CD14-positive monocyte (primary cell): Measurements from ENCODE around the gene INHA. TPM values are rescaled to one million over a fixed set of nuclear protein-coding genes. Genes with fewer than 3 reads are reported as not detected.

ENCODE experiments used
- DNase-seq, 3 donors: peaks; one replicate each; pipeline ENCODE4 v3.0.0-alpha.2; 2011 to 2022
- H2AFZ ChIP-seq: 2 replicates; pipeline ENCODE4 v1.6.0; 2012; ENCODE audit warnings: mild to moderate bottlenecking, low read depth, low read length, inconsistent platforms; ENCODE audit not compliant: insufficient read depth, poor library complexity, severe bottlenecking
- H3K27ac ChIP-seq, 2 donors: 1 replicate in 1 of 2; 2 replicates in 1 of 2; pipeline ENCODE4 v1.5.1; 2012 to 2013; ENCODE audit warnings: low read length in 2 of 2, control low read depth in 1 of 2, inconsistent platforms in 1 of 2, low read depth in 1 of 2, mild to moderate bottlenecking in 1 of 2
- H3K27me3 ChIP-seq, 2 donors: one replicate each; pipeline versions ENCODE4 v1.6.0 to v1.6.1; 2011 to 2013; ENCODE audit warnings: low read length in 2 of 2; ENCODE audit not compliant: control insufficient read depth in 2 of 2, insufficient read depth in 2 of 2
- H3K36me3 ChIP-seq, 2 donors: replicated peaks in 1 of 2; 1 replicate in 1 of 2; 2 replicates in 1 of 2; pipeline versions ENCODE4 v1.5.1 to v1.6.1; 2012 to 2013; ENCODE audit warnings: low read length in 2 of 2, control low read depth in 1 of 2, inconsistent platforms in 1 of 2, mild to moderate bottlenecking in 1 of 2; ENCODE audit not compliant: insufficient read depth in 2 of 2, control insufficient read depth in 1 of 2
- H3K4me1 ChIP-seq, 2 donors: 1 replicate in 1 of 2; 2 replicates in 1 of 2; pipeline versions ENCODE4 v1.5.1 to v1.6.1; 2012 to 2013; ENCODE audit warnings: low read length in 2 of 2, control low read depth in 1 of 2, inconsistent platforms in 1 of 2, mild to moderate bottlenecking in 1 of 2, moderate library complexity in 1 of 2; ENCODE audit not compliant: insufficient read depth in 2 of 2, control insufficient read depth in 1 of 2
- H3K4me2 ChIP-seq: replicated peaks from 2 replicates; pipeline ENCODE3; 2012; ENCODE audit warnings: low read length, moderate library complexity, mild to moderate bottlenecking; ENCODE audit not compliant: poor library complexity, severe bottlenecking; ENCODE audit errors: extremely low read depth
- H3K4me3 ChIP-seq, 3 experiments: fragments of 200-600 bp in 1 of 3; sonication (generic) in 1 of 3; replicated peaks in 1 of 3; 1 replicate in 2 of 3; 2 replicates in 1 of 3; pipeline ENCODE4 v1.5.1; 2011 to 2013; ENCODE audit warnings: low read length in 3 of 3, mild to moderate bottlenecking in 3 of 3, control low read depth in 2 of 3, low read depth in 2 of 3, inconsistent platforms in 1 of 3, moderate library complexity in 1 of 3
- H3K79me2 ChIP-seq: 2 replicates; pipeline ENCODE4 v1.6.0; 2012; ENCODE audit warnings: mild to moderate bottlenecking, control low read depth, inconsistent platforms, low read length, moderate library complexity; ENCODE audit not compliant: insufficient read depth
- H3K9ac ChIP-seq: 2 replicates; pipeline ENCODE4 v1.6.0; 2017; ENCODE audit warnings: low read length, mild to moderate bottlenecking; ENCODE audit not compliant: insufficient read depth, poor library complexity, severe bottlenecking
- H3K9me3 ChIP-seq, 2 donors: replicated peaks in 1 of 2; 1 replicate in 1 of 2; 2 replicates in 1 of 2; pipeline versions ENCODE4 v1.5.1 to v1.6.1; 2012 to 2013; ENCODE audit warnings: low read length in 2 of 2, control low read depth in 1 of 2; ENCODE audit not compliant: control insufficient read depth in 1 of 2, insufficient read depth in 1 of 2
- H4K20me1 ChIP-seq: 2 replicates; pipeline ENCODE4 v1.6.0; 2012; ENCODE audit warnings: mild to moderate bottlenecking, low read length, control low read depth, moderate library complexity; ENCODE audit not compliant: insufficient read depth
- H3K27ac Mint-ChIP-seq, 7 donors: one replicate each; pipeline ENCODE4 v1.8.0; 2020; ENCODE audit warnings: mild to moderate bottlenecking in 7 of 7, mixed read lengths in 7 of 7, moderate library complexity in 6 of 7, inconsistent platforms in 2 of 7
- H3K27me3 Mint-ChIP-seq, 3 donors: one replicate each; pipeline ENCODE4 v1.8.0; 2021 to 2022; ENCODE audit warnings: low read depth in 3 of 3, mild to moderate bottlenecking in 3 of 3, mixed read lengths in 3 of 3, moderate library complexity in 3 of 3, inconsistent platforms in 1 of 3
- H3K36me3 Mint-ChIP-seq, 2 donors: one replicate each; pipeline ENCODE4 v1.8.0; 2020; ENCODE audit warnings: mixed read lengths in 2 of 2, inconsistent platforms in 1 of 2, mild to moderate bottlenecking in 1 of 2
- H3K4me1 Mint-ChIP-seq: one replicate; pipeline ENCODE4 v1.8.0; 2020; ENCODE audit warnings: mild to moderate bottlenecking, mixed read lengths
- H3K4me3 Mint-ChIP-seq, 2 donors: one replicate each; pipeline ENCODE4 v1.8.0; 2020; ENCODE audit warnings: mild to moderate bottlenecking in 2 of 2, mixed read lengths in 2 of 2, moderate library complexity in 1 of 2
- H3K9me3 Mint-ChIP-seq, 7 donors: one replicate each; pipeline ENCODE4 v1.8.0; 2020 to 2022; ENCODE audit warnings: mixed read lengths in 7 of 7, mild to moderate bottlenecking in 6 of 7, moderate library complexity in 6 of 7, inconsistent platforms in 2 of 7
- CTCF ChIP-seq: fragments of 200-600 bp; IDR thresholded peaks from one replicate; pipeline ENCODE4 v1.8.0; 2022; ENCODE audit warnings: antibody characterized with exemption, mild to moderate bottlenecking
- WGBS: methylation state at CpG from one replicate; pipeline ENCODE4 v1.1.5; 2013; ENCODE audit warnings: missing lambda C conversion rate; ENCODE audit not compliant: insufficient coverage; 5-methylcytosine and 5-hydroxymethylcytosine counted together
- intact Hi-C, 2 donors: fragments of 100-400 bp; cut with micrococcal nuclease; formaldehyde crosslinking; loops; one replicate each; pipeline versions ENCODE4 v1.15.0 to v1.15.1; 2023
- polyA plus RNA-seq, 3 donors: library from polyadenylated mRNA; depleted of rRNA in 1 of 3; unstranded in 2 of 3; stranded (reverse) in 1 of 3; fragments of 300-500 nt in 2 of 3; fragments of >200 nt in 1 of 3; fragmentation: Illumina TruSeq in 2 of 3; gene quantifications; 1 replicate in 2 of 3; 2 replicates in 1 of 3; pipeline ENCODE4 v1.2.3, GENCODE V29; 2012 to 2021

INHA gene
- polyA plus RNA-seq, 3 donors, result not detected

GRCh38 chr2:219543596-219544358 lies 28.3 kb upstream of the INHA start, which contains the start of the genes CHPF and TMEM198:
TSS of gene CHPF (minus strand) at chr2:219543809. CDS start at chr2:219543538, 271 bp downstream.
TSS of gene TMEM198 (plus strand) at chr2:219544028. CDS start at chr2:219544728, 700 bp downstream.
- peaks cover 38 to 63% (median 40%) of the 10 kb centered on the region in 3 donors for H3K27me3 Mint-ChIP-seq
- Histone ChIP-seq H3K4me2 (peak within 1 kb of the TSS; percentile 90), H2AFZ (peak within 1 kb of the TSS; percentile 76), H3K4me1 (peaks cover 21 to 27% of the 10 kb centered on the region in 2 donors), H3K9me3 (no peaks in the 10 kb centered on the region), H3K9ac (peak within 1 kb of the TSS; percentile 27), H3K27ac (no peak within 1 kb of the TSS), H3K4me3 (peak within 1 kb of the TSS; percentile 32 to 76 (median 56)), H3K27me3 (peaks cover 24 to 51% of the 10 kb centered on the region in 2 donors), H3K36me3 (no peaks in the 10 kb centered on the region), H3K79me2 (no peaks in the 10 kb centered on the region), H4K20me1 (no peaks in the 10 kb centered on the region)
- peaks cover 0 to 16% (median 2%) of the 10 kb centered on the region in 7 donors for H3K9me3 Mint-ChIP-seq
- H3K4me1 Mint-ChIP-seq, result peaks cover 9% of the 10 kb centered on the region
- intact Hi-C loops, result loop anchor here (2.0 to 5.0 kb wide), 4 partner anchors 41 to 156 kb away; partner anchors contain the start of gene DNPEP (in 1 of the 2)
- H3K36me3 Mint-ChIP-seq, result peaks cover 0 to 6% of the 10 kb centered on the region in 2 donors
- H3K4me3 Mint-ChIP-seq, result peak within 1 kb of the TSS; percentile 78 to 87
- TF ChIP-seq CTCF, result no peak
- H3K27ac Mint-ChIP-seq, result peak within 1 kb of the TSS in 3 of 7 donors; percentile 36 to 73 (median 53)
- peak; percentile 87 to 94 (median 90) for DNase-seq
- WGBS, result under 1% methylated on average over 74 of the region's 75 CpGs

- DNase-seq, result no peak
- Histone ChIP-seq H3K9ac (no peak overlapping the region), H3K36me3 (no peaks in the 10 kb centered on the region), H3K9me3 (no peaks in the 10 kb centered on the region), H3K4me2 (peak overlapping the region; percentile 90), H3K4me3 (no peak overlapping the region), H4K20me1 (no peaks in the 10 kb centered on the region), H3K79me2 (no peaks in the 10 kb centered on the region), H2AFZ (no peak overlapping the region), H3K4me1 (peaks cover 21 to 27% of the 10 kb centered on the region in 2 donors), H3K27ac (no peak overlapping the region), H3K27me3 (peaks cover 24 to 52% of the 10 kb centered on the region in 2 donors)
- H3K27ac Mint-ChIP-seq, result peak overlapping the region in 2 of 7 donors; percentile 36 to 53
- H3K27me3 Mint-ChIP-seq, result peaks cover 37 to 69% (median 44%) of the 10 kb centered on the region in 3 donors
- intact Hi-C loops, result loop anchor here (5.0 kb wide), 3 partner anchors 42 to 157 kb away; partner anchors contain the start of gene DNPEP (in 1 of the 2)
- 30% methylated on average over 2 of the region's 9 CpGs for WGBS
- TF ChIP-seq CTCF, result no peak
- H3K4me3 Mint-ChIP-seq, result peak overlapping the region; percentile 44 to 87
- H3K9me3 Mint-ChIP-seq, result peaks cover 0 to 16% (median 2%) of the 10 kb centered on the region in 7 donors
- H3K4me1 Mint-ChIP-seq, result peaks cover 9% of the 10 kb centered on the region
- H3K36me3 Mint-ChIP-seq, result peaks cover 0 to 6% of the 10 kb centered on the region in 2 donors
Measured at GRCh38 chr2:219544567-219544966, 27.5 kb upstream of the INHA start.
